GM21447 (cell line): Measurements from ENCODE around the gene KDM4F.

Source experiments
- ATAC-seq: cut with Tn5 transposase; IDR thresholded peaks from one replicate; pipeline ENCODE4 v1.9.1; 2021; ENCODE audit not compliant: unreplicated experiment

KDM4F gene

DNA sequence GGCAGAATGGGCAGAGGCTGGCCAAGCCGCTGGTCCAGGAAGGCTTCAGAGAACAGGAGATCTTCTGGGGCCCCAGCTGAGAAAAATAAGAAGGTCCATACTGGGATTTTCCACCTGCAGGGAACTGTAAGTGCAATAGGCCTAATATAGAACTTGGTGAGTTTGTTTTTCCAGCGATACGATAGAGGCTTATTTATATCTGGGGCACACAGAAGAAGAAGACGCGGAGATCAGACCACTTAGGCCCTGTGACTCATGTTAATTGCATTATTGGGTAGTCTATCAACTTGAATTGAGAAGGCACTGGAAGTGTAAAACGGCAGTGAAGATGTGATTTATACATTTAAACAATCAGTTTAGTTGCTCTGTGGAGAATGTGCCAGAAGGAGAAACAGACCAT is 9.8 kb downstream of the KDM4F start:
- ATAC-seq, result no peak

DNA sequence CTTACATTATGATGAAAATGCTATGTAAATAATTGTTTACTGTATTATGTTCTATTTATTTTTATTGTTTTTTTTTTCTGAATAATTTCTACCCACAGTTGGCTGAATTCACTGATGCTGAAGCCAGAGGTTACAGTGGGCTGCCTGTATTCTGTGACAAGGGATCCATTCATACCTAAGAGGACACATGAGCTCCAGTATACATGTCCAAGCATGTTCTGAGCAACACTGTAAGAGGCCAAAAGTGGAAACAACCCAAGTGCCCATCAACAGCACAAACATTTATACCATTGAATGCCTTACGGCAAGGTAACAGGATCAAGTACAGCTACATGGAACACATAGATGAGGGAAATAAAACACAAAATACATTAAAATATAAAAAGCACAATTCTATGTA is 16.1 kb downstream of the KDM4F start:
- no peak for ATAC-seq

DNA sequence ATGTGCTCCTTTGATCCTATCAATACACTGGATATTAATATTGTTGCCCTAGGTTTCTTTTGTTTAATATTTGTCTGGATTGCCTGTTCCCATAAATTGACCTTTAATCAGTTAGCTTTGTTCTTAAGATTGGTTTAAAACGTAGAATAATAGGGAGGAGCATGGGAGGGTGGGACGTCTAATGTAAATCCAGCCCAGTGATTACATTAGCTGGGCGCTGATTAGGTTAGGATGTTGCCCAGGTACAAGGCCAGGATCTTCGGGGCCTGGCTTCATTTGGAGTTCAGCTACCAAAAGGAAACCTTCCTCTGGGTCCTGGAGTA is 17.5 kb downstream of the KDM4F start, which contains the start of gene SRSF8:
Gene SRSF8, plus strand, starts transcription at position 204 of the 323 bp plus-strand sequence. CDS start 308 bp downstream, outside the sequence.
- peak; percentile 35 for ATAC-seq

DNA sequence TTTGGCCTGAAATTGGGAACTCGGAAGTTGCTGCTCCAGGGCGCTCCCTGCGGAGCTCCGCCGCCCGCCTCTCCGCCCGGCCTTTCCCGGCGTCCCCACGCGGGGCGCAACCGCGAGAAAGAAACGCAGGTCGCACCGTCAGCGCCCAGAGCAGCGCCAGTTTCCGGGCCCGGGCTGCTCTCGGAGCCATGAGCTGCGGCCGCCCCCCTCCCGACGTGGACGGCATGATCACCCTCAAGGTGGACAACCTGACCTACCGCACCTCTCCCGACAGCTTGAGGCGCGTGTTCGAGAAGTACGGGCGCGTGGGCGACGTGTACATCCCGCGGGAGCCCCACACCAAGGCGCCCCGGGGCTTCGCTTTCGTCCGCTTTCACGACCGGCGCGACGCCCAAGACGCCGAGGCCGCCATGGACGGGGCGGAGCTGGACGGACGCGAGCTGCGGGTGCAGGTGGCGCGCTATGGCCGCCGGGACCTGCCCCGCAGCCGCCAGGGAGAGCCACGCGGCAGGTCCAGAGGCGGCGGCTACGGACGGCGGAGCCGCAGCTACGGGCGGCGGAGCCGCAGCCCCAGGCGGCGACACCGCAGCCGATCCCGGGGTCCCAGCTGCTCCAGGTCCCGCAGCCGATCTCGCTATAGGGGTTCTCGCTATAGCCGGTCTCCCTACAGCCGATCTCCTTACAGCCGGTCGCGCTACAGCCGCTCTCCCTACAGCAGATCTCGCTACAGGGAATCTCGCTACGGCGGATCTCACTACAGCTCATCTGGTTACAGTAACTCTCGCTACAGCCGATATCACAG is 18.0 kb downstream of the KDM4F start:
- ATAC-seq, result peak; percentile 51

DNA sequence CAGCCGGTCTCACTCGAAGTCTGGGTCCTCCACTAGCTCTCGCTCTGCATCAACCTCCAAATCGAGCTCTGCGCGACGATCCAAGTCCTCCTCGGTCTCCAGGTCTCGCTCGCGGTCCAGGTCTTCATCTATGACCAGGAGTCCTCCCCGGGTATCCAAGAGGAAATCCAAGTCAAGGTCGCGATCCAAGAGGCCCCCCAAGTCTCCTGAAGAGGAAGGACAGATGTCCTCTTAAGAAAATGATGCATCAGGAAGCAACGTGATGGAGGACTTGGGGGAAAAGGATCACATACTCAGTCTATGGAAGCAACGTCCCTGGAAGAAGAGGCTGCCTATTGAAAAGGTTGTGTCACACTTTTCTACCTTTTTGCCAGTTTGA is 18.6 kb downstream of the KDM4F start:
- ATAC-seq, result peak; percentile 3

DNA sequence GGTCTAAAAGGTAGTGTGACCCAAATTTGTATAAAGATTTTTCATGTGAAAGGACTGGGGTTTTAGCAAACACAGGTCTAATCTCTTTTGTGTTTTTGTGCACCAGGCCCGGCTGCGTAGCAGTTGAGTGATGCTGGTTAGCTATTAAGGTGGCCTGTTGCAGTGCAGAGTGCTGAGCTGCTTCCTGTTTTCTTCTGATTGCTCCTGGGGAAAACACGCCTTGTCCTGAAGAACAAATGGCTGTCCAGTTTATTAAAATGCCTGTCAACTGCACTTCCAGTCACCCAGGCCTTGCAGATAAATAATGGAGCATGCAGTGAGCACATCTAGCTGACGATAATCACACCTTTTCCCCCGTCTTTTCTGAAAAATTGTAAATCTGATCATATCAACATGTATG is 19.3 kb downstream of the KDM4F start:
- ATAC-seq, result peak; percentile 82

DNA sequence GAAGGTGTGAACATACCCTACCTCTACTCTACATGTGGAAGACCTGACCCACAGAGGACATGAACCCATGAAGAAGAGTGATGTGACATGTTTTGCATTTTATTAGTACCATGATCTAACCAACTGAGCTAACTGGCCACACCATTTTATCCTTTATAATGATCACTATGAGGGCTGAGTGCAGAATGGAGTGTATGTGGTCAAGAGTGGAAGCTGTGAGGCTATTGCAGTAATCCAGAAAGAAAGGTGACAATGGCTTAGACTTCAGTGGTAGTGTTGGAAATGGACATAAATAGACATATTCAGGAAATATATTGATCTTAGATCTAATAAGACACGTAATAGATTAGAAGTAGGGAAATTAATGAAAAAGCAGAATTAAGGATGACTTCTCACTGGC is 21.2 kb downstream of the KDM4F start:
- no peak for ATAC-seq

DNA sequence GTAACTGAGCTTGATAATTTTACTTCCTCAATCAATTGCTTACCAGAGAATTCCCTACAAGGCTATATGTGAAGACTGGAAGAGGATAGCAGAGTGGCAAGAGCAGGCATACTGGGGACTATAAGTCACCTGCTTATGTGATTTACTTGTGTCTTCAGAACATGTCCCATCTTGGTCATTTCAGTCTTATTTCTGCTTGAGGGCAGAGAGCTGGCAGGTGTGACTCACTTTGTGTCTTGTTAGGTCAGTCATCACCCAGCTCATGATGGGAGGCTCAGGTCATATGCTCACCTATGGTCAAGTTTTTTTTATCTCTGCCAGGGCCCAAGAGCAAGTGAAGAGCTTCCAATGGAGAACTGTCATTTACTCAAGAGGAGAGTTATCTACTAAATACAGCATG is 23.7 kb downstream of the KDM4F start:
- ATAC-seq, result no peak

DNA sequence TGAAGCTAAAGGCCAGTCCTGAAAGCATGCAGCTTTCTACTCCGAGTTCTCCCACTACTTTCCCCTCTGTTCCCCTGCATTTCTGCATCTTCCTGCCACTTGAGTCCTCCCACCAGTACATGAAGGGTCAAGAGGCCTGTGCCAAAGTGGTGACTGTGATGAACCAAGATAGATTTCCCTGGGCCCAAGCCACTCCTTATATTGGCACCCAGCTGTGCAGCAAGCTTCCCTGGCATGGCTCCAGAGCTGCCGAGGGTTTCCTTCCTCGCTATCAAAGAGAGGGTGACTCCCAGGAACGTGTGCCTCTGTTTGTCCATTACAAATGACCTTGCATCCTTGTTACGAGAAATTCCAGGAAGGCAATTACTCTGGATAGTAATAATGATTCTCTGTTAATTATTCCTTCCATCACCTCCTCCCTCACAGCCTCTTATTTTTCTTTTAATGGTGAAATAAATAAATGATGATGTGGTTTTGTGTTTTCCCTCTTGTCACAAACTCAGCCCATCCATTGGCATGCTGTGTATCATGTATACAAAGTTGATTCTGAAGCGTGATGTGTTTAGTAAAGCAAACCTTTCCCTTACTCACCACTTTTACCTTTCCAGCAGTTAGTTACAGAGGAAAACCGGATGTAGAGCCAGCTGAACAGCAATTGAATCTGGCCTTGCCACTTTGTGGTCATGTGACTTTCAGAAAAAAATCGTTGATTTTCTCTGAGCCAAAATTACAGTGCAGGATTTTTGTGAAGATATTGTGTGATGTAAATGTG is 25.8 kb downstream of the KDM4F start:
- no peak for ATAC-seq

DNA sequence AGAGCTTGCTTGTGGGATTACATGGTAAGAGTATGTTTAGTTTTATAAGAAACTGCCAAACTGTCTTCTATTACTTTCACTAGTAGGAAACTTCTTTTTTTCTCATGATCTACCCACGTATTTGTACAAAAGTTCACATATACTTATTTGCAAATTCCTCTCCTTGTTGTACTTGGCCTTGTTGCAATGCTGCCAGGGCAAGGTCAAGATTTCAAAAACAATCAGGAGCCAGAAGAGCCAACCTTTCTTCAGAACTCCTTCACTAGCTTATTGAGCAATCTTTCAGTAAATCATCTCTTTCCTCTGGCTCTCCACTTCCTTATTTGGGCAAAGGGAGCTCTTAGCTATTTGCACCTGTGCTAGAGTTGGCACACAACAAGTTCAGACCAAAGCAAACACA is 27.2 kb downstream of the KDM4F start:
- ATAC-seq, result peak; percentile 77

DNA sequence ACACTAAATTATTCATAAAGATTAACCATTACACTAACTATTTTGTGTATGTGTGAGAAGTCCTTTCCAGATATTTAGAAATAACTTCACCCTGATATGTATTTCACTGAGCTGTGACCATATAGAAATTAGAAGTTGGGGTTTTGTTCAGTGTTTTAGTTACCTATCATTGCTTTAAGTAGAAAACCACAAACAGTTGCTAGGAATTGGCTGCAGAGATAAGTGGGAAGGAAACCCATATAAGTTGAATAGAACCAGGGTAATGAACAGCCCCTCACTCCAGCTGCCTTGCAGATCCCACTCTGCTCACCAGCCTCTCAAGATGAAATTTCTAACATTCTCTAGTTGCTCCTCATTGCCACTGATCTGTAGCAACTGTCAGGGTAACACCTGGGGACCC is 27.8 kb downstream of the KDM4F start:
- no peak for ATAC-seq

DNA sequence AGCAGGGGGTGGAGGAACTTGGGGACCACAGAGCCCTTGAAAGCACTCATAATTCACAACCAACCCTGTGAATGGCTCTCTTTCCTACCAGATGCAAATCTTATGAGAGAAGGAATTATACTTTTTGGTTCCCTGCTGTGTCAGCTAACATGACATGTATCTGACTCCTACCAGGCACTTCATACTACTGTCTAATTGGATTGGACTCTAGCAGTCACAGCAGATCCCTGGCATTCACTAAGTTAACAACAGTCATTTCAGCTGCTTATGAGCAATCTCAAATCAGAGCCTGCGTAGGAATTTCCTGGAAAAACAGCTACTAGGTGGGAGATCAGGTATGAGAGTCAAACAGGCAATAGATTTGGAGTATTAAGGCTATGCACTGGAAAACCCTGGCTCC is 29.3 kb downstream of the KDM4F start:
- ATAC-seq, result no peak

DNA sequence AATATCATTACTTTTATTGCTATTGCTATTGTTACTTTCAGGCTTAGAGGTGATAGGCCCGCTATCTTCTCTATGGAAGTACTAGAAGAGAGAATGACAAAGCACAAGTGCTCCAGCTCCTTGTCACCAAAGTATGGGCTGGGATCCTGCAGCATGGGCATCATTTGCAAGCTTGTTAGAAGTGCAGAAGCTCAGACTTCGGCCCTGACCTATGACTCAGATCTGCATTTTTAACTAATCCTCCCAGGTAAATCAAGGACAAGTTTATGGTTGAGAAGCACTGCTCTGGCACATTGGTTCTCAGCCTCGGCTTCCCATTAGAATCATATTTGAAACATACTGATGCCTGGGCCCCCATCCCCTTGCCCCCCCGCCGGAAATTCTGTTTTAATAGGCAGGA is 31.8 kb downstream of the KDM4F start:
- no peak for ATAC-seq

DNA sequence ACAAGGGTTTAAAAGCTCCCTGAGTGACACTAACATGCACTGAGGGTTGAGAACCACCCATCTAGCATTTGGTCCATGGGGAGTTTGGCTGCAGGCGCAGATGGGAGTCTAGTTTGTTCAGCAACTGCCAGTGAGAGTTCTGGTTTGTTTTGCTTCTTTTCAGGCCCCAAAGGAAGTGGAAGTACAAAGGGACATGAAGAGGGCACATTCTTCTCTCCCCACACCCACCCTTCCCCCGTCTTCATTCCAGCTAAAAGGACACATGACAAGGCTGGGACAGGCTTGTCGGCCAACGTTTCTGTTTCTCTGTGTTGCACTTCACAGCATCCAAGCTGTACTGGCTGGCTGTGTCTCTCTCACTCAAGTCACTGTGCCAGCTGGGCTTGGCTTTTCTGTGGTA is 32.2 kb downstream of the KDM4F start:
- ATAC-seq, result no peak

DNA sequence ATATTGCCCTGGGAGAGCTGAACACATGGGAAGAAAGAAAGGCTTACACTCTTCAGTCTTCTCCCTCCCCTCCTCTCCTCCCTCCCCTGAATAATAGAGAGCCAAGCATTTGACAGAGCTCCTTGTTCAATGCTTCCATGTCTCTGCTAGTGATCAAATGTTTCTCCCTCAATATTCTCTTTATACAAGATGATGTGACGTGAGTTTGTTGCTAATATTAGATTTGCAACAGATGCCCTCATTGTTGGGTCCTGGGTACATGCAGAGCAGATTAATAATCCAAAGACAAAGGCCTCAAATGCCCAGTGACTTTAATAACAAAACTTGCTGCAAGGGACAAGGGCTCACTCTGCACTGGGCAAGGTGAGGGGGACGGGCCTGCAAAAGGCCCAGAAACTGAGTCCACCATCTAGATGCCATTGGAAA is 33.4 kb downstream of the KDM4F start:
- no peak for ATAC-seq

DNA sequence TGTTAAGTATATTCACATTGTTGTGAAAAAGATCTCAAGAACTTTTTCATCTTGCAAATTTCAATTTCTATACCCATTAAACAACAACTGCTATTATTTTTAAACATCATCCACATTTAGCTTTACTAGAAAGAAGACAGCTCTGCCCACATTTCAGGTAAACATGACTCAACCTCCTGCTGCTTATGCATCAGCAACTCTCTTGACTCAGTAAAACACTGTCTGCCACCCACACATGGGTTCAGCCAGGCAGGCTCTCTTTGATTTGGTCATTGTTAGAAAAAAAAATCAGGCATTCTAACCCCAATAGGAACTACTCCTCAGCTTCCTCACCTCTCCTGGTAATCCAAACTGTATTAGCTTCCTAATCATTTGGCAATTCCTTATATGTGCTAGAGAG is 35.3 kb downstream of the KDM4F start:
- peak; percentile 42 for ATAC-seq

DNA sequence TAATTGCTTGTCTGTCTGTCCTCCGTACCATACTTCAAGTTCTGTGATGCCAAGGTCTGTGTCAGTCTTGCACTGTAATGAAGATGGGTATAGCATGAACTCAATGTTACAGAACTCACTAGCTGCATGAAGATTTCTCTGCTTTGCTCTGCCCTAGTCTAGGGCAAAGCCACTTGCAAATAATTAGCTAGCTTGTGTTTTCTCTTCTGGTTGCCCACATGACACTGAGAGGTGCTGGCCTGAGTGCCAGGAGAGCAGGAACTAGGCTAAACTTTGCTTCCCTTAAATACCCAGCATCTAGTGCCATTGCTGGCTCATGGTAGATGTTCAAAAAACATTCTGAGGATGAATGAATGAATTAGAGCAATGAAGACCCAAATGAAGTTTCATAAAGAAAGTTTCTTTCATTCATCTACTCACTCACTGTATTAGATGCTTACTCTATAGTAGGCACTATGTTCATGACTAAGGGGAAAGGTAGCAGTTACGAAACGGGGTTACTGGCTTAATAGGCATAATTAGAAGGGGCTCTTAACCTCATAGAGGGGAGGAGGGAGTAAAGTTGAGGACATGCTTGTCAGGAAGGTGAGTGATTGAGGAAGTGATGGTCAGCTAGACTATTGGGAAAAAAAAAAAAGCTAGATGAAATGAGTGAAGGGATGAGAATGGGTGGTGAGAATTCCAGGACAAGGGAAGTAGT is 36.0 kb downstream of the KDM4F start:
- ATAC-seq, result peak; percentile 14

DNA sequence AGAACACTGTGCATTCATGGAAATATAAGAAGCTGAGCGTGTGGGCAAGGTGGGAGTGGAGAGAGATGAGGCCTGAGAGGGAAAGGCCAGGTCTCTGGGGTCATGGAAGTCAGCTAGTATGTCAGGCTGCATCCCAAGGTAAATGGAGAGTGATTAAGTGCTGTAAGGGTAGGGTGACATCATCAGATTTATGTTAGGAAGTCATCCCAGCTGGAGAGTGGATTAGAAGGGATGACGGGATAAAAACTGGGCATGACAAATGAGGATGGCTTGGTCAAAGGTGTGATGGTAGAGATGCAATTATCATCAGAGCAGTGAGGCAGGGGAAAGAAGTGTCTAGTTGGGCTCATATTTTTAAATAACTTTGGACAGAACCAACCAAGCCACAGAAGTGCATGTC is 36.9 kb downstream of the KDM4F start:
- no peak for ATAC-seq

DNA sequence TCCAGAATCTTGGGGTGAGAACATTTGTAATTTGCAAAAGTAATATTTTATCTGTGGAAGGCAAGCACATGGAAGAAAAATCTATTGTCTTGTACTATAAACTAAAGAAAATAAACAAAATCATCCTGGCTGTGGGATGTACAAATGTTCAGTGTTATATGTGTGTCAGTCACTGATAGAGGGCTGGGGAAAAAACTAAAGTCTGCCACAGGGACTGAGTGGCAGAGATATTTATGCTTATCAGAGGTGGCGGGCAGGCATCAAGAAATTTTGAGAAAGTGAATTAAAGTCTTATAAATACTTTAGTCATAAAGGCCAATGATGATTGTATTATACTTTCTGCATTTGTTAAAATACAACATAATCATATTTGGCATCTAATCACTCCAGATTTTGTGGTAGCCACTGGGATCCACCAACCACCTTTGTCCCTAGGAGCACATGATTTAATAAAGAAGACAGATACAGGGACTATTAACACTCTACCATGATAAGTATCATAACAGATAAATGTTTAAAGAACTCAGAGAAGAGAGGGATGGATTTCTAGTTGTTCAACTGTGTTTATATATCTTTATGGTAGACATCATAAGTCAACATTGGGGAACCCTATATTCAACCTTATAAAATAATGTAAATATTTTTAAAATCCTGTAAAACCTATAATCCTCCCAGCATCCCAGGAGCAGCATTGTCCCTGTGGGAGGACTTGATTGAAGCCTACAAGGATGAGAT is 37.8 kb downstream of the KDM4F start:
- ATAC-seq, result no peak

DNA sequence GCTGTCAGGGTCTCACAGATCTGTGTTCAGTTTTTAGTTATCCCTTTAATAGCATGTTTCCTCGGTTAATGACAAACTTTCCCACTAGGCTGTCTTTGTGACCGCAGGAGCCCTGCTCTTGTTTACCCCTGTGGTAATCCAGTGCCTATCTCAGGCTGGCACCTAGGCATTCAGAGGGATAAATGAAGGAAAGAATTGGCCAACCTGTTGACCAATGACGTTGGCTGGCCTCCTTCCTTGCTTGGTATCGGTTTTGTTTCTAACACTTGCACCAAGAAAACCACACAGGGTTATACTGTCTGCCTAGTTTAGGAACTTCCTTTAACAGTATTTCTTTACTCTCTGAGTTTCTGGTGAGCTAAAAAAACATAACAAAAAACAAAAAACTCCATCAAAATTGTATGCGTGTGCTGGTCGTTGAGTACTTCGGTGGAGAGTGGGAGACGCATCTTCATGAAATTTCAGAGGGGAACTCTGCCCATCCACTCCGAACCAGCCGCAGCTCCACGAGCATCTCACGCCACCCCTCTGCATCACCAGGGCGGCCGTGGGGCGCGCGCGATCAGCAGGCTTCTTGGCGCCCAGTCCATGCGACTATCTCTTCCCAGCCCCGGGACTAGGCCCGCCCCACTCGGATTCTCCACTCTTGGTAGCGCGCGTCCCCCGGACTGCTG is 39.9 kb downstream of the KDM4F start:
- ATAC-seq, result peak; percentile 43
